Measurements from ENCODE around the gene SF3A1.

GRCh38 chr22:30324014-30324730, 32.5 kb downstream of the SF3A1 start:
- TF ChIP-seq CTCF (IDR thresholded peaks at IDR 0.05; ENCODE audit: insufficient read depth, low read length), result no peak
- TF ChIP-seq REST (IDR thresholded peaks at IDR 0.05; ENCODE audit: insufficient replicate concordance, low read depth), result no peak
- no peak for TF ChIP-seq POLR2AphosphoS5 (IDR thresholded peaks at IDR 0.05; ENCODE audit: low read depth)

Data from HL-60 (cell line).